HG02623 (cell line): ENCODE data around the gene MAB21L1.

Experiments used
- ATAC-seq: cut with Tn5 transposase; IDR thresholded peaks from one replicate; pipeline ENCODE4 v1.9.1; 2021; ENCODE audit warnings: moderate library complexity; ENCODE audit not compliant: unreplicated experiment

MAB21L1 gene

DNA sequence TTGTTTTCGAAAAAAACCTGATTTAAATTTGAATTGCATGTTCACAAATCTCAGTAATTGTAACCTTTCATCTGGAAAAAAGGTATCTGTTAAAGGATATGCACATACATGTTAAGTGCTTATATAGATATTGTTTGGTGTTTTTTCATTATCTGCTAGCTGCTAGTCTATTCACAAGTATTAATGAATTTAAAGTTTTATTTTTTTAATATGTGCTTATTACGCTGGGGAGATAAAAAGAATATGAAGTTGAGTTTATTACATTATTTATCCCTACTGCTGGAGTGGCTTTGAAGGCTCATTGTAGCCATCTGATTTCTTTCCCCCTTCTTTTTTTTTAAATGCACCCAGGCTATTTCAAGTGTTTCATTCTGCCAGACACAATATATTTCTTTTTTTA is 3.9 kb upstream of the MAB21L1 start:
- ATAC-seq: no peak

DNA sequence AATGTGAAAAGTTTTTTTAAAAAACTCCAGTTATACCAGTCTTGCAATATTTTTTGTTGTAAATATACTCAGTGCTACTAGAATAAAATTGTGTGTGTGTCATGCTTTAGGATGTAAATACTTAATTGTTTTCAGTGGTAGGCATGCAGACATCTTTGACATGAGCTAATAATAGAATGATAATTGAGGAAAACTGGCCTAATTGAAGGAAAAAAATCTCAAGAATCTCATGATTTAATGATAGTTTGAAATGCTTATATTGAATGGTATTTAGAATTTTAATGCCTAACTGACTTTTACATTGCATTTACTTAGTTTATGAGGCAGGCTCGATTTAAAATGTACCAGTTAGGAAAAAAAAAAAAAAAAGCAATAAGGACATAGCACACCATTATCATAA is 3.2 kb upstream of the MAB21L1 start:
- ATAC-seq: no peak

DNA sequence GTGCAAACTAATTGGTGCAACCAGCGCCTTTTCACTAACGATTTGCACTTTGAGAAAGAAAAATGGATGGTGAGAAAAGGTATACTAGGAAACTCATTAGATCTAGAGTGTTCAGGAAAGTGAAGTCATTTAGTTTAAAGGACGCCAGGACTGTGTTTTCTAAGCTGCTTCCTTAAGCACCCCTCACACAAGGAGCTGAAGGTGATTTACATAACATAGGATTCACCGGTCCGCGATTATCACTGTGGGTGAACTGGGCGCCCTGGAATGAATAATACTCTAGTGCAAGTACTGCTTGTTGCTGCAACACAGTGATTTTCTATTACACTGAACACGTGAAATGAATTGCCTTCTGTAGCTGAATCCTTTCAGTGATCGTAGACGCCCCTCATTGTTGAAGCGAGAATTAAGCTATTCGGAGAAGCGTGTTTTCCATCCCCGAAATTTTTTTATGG is 2.6 kb upstream of the MAB21L1 start:
- ATAC-seq: no peak

DNA sequence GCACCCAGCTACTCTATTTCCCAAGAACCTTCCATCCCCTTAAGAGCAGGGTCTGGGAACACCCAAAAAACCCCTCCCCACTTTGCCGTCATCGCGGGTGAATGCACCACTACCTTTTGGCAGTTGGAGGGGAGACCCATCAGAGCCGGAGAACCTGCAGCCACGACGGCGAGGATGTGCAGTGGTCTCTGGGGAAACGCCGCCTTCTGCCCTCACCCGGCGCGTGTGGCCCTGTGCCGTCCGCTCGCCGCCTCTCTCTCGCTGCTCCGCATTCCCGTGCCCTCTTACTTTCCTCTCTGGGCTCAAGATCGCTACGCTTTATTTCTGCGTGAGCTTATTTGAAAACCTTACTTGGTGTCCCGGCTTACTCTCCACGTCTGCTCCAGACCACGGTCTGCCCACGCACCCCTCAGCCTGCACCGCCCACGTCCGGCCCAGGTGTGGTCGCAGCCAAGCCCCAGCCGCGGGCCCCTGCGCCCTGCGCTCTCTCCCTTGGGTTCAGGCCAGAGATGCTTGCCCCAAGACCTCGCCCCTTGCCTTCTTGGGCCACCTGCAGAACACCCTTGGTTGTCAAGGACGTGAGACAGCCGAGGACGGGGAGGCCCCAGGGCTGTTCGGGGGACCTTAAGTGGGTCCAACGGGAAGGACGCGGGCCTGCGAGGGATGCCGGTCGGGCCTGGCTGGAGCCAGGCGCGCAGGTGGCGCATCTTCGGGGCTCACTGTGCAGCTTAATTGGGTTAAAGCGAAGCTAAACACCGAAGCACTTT is 2.0 kb upstream of the MAB21L1 start:
- no peak for ATAC-seq

DNA sequence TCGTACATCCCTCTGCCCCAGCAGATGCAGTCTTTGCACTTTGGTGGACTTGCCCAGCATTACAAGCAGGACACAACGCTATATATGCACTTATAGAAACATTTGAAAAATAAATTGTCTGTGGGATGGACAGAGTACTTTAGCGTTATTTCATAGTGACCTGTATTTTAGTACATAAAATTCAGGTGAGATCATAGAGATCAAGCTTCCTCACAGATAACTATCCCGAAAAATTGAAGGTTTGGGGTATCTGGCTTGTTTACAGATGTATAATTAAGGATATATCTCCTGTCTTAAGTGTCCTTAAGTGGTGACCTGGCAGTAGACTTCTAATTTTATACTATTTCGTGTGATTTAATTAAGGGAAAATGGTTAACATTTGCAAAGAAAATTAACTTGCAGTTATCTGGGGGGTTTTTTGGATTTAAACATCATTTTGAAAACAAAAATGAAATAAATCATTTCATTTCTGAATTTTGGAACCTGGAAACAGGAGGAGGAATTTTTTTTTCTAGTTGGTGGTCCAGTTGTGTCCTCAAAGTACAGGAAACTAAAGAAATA is 977 bp upstream of the MAB21L1 start:
- no peak for ATAC-seq

DNA sequence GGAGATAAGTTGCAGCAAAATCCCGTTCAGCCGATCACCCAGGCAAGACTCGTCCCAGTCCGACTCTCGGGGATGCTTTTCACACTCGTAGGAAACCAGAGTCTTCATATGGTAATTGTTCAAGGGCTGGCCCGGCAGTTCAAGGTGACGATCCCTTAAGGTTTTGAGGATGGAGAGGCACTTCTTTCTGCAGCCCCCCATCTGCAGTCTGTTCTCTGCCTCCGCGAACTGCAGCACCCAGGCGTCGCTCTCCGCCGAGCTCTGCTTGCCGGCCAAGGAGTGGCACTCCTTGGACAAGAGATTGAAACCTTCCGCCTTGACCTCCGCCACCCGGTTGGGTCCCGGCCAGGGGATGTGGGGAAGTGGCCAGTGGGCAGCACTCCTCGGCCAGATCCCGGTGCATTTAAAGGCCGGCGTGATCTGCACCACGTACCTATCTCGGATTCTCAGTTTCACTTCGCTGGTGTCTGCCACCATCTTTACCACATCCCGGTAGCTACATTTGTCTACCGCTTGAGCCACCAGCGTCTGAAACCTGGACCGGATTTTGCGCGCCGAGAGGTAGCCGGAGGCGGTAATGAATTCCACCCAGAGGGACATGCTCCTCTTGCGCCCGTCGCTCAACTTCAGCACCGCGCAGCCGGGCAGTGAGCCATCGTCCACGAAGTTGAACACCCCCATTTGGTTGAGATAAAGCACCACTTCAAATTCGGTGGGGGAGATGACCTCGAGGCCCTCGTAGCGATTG is 1.1 kb downstream of the MAB21L1 start:
- ATAC-seq: no peak

DNA sequence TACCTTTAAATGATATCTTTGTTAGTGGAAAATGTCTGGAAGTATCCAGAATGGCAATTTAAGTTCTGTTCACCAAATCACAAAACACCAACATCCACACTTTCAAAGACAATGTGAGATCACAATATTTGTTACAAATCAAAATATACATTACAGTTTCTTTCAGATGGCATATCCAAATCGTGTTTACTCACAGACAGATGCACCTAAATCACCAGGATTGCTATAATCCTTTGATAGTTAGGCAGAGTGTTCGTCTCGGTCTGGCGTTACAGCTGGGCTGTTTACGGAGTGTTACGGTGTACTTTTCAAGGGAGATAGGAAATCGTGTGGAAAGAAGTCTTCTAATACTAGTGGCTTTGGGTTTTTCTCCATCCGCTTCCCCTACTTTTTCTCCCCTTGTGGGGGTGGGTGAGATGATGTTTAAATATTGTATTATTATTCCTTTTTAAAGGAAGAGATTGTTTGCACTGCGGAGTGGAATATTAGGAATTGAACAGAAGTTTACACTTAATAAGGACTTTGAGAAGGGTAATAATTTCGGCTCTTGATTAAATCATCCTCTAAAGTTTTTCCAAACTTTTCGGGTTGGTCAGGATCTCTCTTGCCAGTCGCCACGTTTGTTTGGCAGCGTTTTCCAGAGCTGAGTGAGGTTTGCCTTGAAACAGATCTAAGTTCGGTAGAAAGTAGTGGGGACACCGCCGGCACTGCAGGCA is 1.8 kb downstream of the MAB21L1 start:
- ATAC-seq: no peak

DNA sequence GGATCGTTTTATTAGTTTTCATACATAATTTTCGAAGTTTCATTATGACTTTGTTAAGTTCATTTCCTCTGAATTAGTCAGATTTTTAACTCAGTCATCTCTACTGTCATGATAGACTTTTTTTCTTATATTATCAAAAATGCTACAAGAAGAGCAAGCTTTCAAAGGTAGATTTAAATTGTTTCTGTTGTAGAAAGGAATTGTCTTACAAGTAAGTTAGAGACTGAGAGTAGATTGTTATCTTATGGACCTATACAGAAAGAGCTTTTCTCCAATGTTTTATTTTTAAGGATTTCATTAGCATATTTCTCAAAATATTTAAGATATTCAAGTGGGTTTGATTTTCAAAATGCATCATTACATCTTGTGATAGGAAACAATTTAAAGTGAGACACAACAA is 2.7 kb downstream of the MAB21L1 start:
- ATAC-seq: no peak

DNA sequence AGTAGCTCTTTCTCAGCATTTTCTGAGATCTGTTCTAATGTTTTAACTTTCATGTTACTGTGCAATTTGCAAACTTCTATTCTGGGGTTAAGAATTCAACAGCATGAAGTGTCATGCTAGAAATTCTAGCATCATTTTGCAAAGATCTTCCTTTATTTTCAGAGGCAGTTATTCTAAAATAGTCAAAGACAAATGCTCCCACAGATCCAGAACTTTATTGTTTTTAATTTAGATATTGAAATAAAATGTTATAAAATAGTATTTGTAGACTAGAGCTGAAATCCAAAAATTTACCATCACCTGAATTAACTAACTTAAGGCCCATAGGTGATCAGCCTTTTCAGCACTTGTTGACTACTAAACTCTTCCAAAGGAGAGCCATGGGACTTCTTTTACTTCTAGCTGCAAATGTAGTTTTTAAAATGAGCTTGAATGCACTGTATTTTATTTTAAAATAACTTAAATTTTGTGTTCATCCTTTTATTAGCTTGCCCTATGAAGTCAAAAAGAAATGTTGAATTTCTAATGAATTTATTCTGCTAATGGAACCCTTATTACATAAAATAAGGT is 3.2 kb downstream of the MAB21L1 start:
- ATAC-seq: no peak

DNA sequence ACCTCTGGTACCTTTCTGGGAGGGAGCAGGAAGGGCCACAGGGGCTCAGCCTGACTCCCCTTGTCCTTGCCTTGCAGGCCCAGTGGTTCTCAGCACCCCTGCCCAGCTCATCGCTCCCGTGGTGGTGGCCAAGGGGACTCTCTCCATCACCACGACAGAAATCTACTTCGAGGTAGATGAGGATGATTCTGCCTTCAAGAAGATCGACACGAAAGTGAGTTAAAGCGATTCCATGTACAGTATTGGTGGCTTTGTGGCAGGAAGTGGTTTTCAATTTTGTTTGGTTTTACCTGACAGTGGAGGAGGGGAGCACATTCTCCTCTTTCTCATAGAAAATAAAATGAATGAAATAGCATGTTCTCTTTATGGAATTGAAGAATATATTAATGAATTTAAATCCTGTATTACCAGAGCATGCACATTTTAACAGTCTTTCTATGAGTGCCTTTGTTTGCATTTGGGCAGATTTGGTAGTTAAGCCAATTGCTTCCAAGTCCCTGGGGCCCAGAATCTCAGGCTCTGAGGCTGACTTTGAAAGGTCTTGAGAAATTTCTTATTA is 4.1 kb downstream of the MAB21L1 start:
- ATAC-seq: no peak

DNA sequence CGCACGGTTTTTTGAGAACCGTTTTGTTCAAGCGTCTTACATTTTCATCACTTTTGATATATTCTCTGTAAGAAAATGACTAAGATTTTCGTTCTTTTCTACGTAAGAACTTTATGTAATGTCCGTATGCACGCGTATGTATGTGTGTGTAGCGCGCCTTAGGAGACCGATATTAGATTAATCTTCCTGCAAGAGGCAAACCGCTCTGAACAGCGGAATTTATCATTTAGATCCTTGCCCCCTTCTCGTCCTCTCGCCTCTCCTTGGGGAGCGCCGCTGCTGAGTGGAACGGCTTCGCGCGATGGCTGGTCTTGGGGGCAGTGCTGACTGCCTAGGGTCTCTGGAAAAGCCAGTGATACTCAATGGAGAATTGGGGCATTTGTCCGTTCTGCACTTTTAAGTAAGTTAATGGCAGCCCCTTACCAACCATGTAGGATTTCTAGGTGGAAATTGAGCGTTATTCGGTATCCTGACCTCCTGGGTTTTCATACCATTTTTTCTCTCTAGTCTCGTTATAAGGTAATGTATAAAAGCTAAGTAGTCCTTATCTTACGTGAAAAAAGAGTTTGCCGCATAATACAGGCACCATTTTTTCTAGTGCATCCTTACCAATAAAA is 4.7 kb downstream of the MAB21L1 start:
- no peak for ATAC-seq

DNA sequence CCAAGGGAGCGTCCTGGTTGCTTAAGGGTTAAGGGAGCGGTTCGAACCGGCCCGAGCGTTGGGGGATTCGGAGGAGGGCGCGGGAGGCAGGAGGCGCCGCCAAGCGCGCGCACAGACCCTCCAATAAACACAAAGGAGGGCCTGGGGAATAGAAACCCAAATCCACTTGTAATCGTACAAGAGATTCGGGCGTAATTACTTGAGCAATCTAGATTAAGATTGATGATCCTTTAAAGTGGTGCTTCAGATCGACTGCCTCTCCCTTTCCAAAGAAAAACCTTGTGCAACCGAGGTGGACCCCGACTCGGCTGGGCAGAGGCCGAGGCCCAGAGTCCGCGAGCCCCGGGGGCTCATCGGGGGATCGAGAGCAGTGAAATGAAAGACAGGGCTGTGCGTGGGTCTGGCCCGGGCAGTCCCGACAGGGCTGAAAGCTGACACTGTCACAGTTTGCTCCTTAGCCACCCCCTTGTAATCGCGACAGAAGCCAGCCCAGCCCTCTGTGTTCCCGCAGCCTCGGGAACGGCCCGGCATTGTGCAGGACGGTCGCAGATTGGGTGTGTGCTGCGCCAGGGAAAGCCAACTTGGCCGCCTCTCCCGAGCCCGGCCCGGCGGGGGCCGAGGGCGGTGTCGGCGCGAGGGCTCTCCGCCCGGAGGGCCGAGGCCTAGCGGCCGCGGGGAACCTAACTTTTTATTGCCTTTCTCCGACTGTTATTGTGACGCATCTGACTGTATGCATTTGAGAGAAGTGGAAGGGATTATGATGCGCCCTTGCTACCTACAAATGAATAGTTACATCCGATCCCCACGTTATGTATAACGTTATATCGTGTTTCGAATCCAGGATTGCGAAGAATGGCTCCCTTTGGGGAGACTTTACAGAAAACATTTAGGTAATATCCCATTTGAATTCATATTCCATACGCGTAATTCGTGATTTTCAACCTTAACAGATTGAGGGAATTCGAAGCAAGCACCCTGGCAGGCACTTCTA is 5.5 kb downstream of the MAB21L1 start:
- ATAC-seq: no peak

DNA sequence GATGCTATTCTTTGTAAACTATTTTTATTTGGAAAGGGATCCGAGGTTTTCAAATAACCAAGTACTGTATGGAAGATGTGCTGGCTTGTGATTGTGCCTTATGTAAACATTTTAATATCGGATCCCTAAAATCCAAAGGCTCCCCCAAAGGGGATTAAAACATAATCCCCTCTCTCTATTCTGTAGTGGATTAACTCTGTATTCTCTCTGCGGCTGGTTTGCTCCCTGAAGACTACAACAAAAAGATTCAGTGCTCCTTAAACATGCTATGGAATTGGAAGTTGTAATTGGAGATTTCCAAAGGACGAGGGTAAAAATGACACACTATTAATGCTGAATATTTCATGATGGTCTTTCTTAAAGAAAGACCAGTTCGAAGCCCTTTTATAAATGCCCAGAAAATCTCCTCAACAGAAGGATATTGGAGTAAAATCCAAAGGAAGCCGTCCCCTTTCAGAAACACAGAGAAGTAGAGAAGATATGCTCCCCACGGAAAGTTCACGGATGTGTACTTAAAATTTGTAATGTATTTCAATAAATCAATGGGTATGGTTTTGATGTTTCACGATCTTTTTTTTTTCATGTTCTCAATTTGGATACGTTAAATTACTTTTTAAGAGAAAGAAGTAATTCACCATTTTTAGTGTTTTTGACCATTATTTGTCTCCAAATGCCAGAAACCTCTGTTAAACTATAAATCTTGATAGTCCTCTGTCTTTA is 6.5 kb downstream of the MAB21L1 start:
- ATAC-seq: no peak

DNA sequence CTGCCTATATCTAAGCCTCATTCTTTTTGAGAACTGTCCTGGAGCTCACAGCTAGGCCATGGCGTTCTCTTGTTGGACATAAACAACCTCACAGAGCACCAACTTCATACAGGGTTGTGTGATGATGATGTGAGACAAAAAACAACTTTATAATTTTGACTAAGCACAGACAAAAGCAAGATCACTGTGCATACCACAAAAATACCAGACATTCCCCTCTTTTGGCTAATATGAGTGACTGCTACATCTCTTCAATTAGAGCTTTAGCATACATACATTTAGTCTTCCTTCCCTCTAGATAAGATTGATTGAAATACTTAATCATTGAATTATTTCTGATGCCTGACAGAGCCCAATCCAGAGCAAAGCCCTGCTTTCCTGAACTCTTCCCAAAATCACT is 8.3 kb downstream of the MAB21L1 start:
- ATAC-seq: no peak

DNA sequence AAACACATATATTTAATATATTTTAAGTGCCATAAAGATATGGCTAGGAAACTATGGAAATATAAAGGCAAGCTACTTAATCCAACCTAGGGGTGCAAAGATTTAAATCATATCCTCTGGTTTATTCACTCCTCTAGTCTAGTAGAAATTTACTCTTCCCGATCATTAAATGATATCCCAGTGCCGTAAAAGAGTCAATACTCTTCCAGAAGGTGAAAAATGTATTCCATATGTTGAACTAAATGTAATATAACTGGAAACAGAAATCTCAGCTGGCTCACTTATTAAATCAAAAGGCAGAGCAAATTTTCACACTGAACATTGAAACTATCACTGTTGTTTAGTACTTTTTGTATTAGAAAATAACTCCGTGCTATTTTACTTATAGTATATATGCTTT is 11.1 kb downstream of the MAB21L1 start:
- ATAC-seq: no peak

DNA sequence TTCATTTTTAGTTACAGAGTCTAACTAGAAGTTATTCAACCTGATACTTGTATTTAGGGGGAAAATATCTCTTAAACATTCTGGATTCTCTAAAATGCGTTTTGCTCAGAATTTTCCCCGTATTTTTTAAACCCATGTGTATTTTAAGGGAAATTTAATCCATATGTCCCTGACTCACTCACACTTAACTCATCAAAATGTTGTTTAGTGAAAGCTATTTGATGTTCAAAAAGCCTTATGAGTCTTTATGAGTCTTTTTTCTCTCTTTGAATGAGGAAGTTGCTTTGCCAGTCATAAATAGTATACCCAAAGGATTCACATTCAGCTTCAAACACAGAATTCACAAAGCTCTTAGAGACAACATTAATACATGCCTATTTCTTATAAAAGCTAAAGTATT is 16.4 kb downstream of the MAB21L1 start:
- ATAC-seq: no peak

DNA sequence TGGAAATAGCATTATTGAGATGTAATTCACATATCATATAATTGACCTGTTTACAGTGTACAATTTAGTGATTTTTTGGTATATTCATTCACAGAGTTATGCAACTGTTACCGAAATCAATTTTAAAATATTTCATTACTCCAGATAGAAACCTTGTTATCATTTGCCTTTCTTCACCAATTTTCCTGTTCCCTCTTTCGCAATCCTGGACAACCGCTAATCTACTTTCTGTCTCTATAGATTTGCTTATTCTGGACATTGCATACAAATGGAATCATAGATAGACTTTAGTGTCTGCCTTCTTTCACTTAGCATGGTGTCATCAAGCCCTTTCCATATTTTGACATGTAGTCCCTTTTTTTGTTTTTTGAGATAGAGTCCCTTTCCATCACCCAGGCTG is 19.2 kb downstream of the MAB21L1 start:
- no peak for ATAC-seq

DNA sequence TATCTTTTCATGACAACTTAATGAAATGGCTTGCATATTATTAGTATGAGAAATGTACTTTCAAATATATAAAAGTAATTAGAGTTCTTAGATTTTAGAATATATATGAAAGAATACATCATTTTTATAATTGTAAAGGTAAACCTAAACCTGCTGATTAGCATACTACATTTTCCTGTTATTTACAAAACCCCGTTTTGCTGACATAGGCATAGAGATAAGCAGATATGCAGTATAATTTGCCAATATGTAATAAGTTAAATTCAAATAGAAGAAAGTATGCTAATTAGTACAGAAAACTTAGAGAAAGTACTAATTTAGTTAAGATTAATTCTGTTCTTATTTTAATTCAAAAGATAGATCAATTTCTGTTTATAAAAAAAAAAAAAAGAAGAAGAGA is 21.5 kb downstream of the MAB21L1 start:
- no peak for ATAC-seq

DNA sequence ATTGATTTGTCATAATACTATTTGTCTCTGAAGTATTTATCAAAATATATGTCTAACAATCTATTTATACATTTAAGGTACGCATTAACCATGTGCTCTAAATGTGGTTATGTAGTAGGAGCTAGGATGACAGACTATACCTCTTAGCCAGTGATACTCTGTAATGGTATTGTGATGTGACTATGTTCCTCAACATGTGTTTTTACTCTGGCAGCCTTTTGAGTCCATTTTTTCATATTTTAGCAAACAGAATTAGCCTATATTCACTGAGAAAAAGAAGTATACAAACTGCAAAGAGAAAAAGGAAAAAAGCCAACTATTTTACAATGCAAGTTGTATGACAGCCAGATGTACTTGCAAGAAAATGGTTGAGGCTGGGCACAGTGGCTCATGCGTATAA is 26.7 kb downstream of the MAB21L1 start:
- no peak for ATAC-seq
